HepG2 (cell line): ENCODE results near the gene SMTNL2. TPM values are rescaled to one million over a fixed set of nuclear protein-coding genes. Genes with fewer than 3 reads are reported as not detected.

Source experiments
- ATAC-seq: fragments of 200-7000 bp; cut with Tn5 transposase; 3 replicates; pipeline ENCODE4 v1.9.1; 2020; ENCODE audit warnings: mild to moderate bottlenecking, moderate library complexity
- BruUV-seq: library from RNA; stranded (reverse); fragments of 400-500 nt; replicated peaks from 2 replicates; lab custom pipeline; 2021; lab: Mats Ljungman, UMichigan
- CTCF ChIA-PET: fragments of 300-600 bp; formaldehyde crosslinking; extraction: SDS; loops from one replicate; lab custom pipeline; 2021; ENCODE audit warnings: low total read pairs, inconsistent platforms, low intra/inter-chr PET ratio; lab: Yijun Ruan, JAX
- POLR2A ChIA-PET: fragments of 350-600 bp; sonication (Branson Sonifier 250); formaldehyde crosslinking; loops from one replicate; lab custom pipeline; 2020; ENCODE audit warnings: antibody characterized with exemption, inconsistent platforms; lab: Yijun Ruan, JAX
- DNase-seq: peaks from one replicate; pipeline ENCODE4 v3.0.0-alpha.2; 2015; ENCODE audit warnings: low spot score
- FAIRE-seq: peaks from 3 replicates; lab custom pipeline; 2011; peaks lifted over from hg19 to GRCh38; lab: Jason Lieb, UNC
- H2AFZ ChIP-seq: one replicate; pipeline ENCODE4 v1.6.1; 2011; ENCODE audit warnings: low read length, inconsistent platforms
- H3K27ac ChIP-seq: fragments of 300-600 bp; 3 replicates; pipeline ENCODE4 v1.8.0; 2011; ENCODE audit warnings: mixed run types, mild to moderate bottlenecking, mixed read lengths, low read length, inconsistent platforms; ENCODE audit not compliant: insufficient read depth; ENCODE audit errors: extremely low read length
- H3K27me3 ChIP-seq, 2 experiments: fragments of 200-600 bp in 1 of 2; 2 replicates in 1 of 2; 3 replicates in 1 of 2; pipeline versions ENCODE4 v1.6.0 to v1.8.0; 2011; ENCODE audit warnings: low read length in 2 of 2, mild to moderate bottlenecking in 2 of 2, moderate library complexity in 2 of 2, inconsistent platforms in 1 of 2; ENCODE audit not compliant: insufficient read depth in 2 of 2, control insufficient read depth in 1 of 2
- H3K36me3 ChIP-seq, 2 experiments: fragments of 200-600 bp in 1 of 2; replicated peaks in 1 of 2; 2 replicates in 1 of 2; 3 replicates in 1 of 2; pipeline versions ENCODE4 v1.5.1 to v1.8.0; 2011; ENCODE audit warnings: low read length in 2 of 2, inconsistent platforms in 1 of 2; ENCODE audit not compliant: insufficient read depth in 2 of 2, control insufficient read depth in 1 of 2
- H3K4me1 ChIP-seq: 2 replicates; pipeline ENCODE4 v1.5.1; 2012; ENCODE audit warnings: low read length, inconsistent platforms; ENCODE audit not compliant: insufficient read depth
- H3K4me2 ChIP-seq: 2 replicates; pipeline ENCODE4 v1.6.0; 2011; ENCODE audit warnings: low read depth, low read length, inconsistent platforms
- H3K4me3 ChIP-seq, 3 experiments: fragments of 200-600 bp in 1 of 3; sonication (generic), shearing (Covaris generic) in 1 of 3; replicated peaks in 1 of 3; 2 replicates each; pipeline ENCODE4 v1.5.1; 2011 to 2016; ENCODE audit warnings: low read length in 3 of 3, inconsistent platforms in 2 of 3, low read depth in 2 of 3, mild to moderate bottlenecking in 2 of 3, control low read depth in 1 of 3, mixed read lengths in 1 of 3; ENCODE audit not compliant: insufficient read depth in 1 of 3
- H3K79me2 ChIP-seq: one replicate; pipeline ENCODE4 v1.6.1; 2011; ENCODE audit warnings: low read length, inconsistent platforms; ENCODE audit not compliant: insufficient read depth
- H3K9ac ChIP-seq: 2 replicates; pipeline ENCODE4 v1.6.0; 2011; ENCODE audit warnings: mild to moderate bottlenecking, low read depth, low read length, inconsistent platforms; ENCODE audit not compliant: insufficient read depth
- H3K9me3 ChIP-seq: 2 replicates; pipeline ENCODE4 v1.5.1; 2012; ENCODE audit warnings: mild to moderate bottlenecking, low read length
- H4K20me1 ChIP-seq: 2 replicates; pipeline ENCODE4 v1.6.0; 2011; ENCODE audit warnings: inconsistent platforms, mild to moderate bottlenecking, low read length, moderate library complexity; ENCODE audit not compliant: insufficient read depth
- EED ChIP-seq: sonication (generic); formaldehyde crosslinking; IDR thresholded peaks from 2 replicates; pipeline ENCODE4 v1.5.0; 2020; ENCODE audit warnings: mild to moderate bottlenecking, missing genetic modification reagents
- HNRNPL ChIP-seq: fragments of 200-400 bp; formaldehyde crosslinking; IDR thresholded peaks from 2 replicates; pipeline ENCODE4 v1.6.1; 2017; ENCODE audit warnings: mild to moderate bottlenecking, low read depth, low read length
- NRL ChIP-seq: sonication (generic); formaldehyde crosslinking; IDR thresholded peaks from 2 replicates; pipeline ENCODE4 v1.5.0; 2020; ENCODE audit warnings: missing genetic modification reagents, mild to moderate bottlenecking, moderate library complexity, borderline replicate concordance
- TAF1 ChIP-seq: sonication (generic); formaldehyde crosslinking; IDR thresholded peaks from 2 replicates; pipeline ENCODE4 v1.4.0; 2020; ENCODE audit warnings: missing genetic modification reagents
- ZNF775 ChIP-seq: sonication (generic); formaldehyde crosslinking; IDR thresholded peaks from 2 replicates; pipeline ENCODE4 v1.4.0; 2020; ENCODE audit warnings: missing genetic modification reagents, mild to moderate bottlenecking, moderate library complexity, borderline replicate concordance
- ZNF792 ChIP-seq: IDR thresholded peaks from 2 replicates; pipeline ENCODE4 v1.6.1; 2016
- ZSCAN20 ChIP-seq: sonication (generic); formaldehyde crosslinking; IDR thresholded peaks from 2 replicates; pipeline ENCODE4 v1.4.0; 2020; ENCODE audit warnings: missing genetic modification reagents, mild to moderate bottlenecking, borderline replicate concordance
- whole genome bisulfite sequencing: methylation state at CpG from one replicate; pipeline ENCODE4 v1.1.6; 2017; ENCODE audit warnings: low lambda C conversion rate; 5-methylcytosine and 5-hydroxymethylcytosine counted together
- in situ Hi-C: cut with HindIII; loops from 2 replicates; pipeline ENCODE4 v1.10.0; 2017; ENCODE audit warnings: low pct_unique_long_range_greater_than_20kb; ENCODE audit not compliant: extremely low pct_ligation_motif_present
- intact Hi-C: fragments of 100-400 bp; cut with micrococcal nuclease; formaldehyde crosslinking; loops from one replicate; pipeline ENCODE4 v1.10.0; 2022; ENCODE audit not compliant: unreplicated experiment
- polyA plus RNA-seq, 8 experiments: library from polyadenylated mRNA; depleted of rRNA in 3 of 8; stranded (reverse) in 7 of 8; unstranded in 1 of 8; fragments of >200 nt; fragmentation: Illumina TruSeq in 4 of 8; extraction: Trizol in 4 of 8; gene quantifications; 2 replicates each; pipeline versions ENCODE4 v1.2.1 to v1.2.3, GENCODE V29; 2011 to 2016; ENCODE audit warnings: low read depth in 4 of 8, missing spikeins in 1 of 8, mixed read lengths in 1 of 8; ENCODE audit not compliant: insufficient read depth in 1 of 8
- total RNA-seq, 5 experiments: library from RNA; depleted of rRNA; stranded (reverse); fragments of >200 nt; fragmentation: Illumina TruSeq; extraction: Trizol; gene quantifications; 2 replicates each; pipeline ENCODE4 v1.2.3, GENCODE V29; 2016; ENCODE audit warnings: low read depth in 1 of 5

Gene SMTNL2
- total and polyA plus RNA-seq, 2 of the 13 experiments (the other 11 are each of a cell fraction or from before 2014, with no cell fraction given) = 0.41 to 5.1 TPM

DNA sequence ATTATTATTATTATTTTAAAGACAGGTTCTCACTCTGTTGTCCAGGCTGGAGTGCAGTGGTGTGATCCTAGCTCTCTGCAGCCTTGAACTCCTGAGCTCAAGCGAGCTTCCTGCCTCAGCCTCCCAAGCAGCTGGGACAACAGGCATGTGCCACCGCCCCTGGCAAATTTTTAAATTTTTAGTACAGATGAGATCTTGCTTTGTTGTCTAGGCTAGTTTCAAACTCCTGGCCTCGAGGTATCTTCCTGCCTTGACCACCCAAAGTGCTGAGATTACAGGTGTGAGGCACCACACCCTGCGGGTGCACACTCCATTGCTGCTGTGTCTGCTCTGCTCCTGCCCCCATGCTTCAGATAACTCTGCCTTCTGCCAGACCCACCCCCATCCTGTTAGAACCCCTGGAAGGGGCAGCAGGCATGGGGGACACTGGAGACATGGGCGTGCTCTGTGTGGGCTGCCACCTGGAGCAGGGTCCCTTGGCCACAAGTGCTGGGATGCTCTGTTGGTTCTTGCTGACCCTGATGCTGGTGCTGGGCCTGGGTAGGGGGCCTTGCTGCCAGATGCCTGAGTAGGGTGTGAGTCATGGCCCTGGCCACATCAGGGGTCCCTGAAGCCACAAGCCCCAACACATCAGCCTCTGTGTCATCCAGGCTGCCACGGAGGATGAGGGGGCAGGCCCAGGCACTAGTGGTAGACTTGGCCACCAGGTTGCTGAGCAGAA is 26.5 kb upstream of the SMTNL2 start (continued):
- no peak for TF ChIP-seq ZSCAN20
- TF ChIP-seq TAF1 = no peak
- TF ChIP-seq ZNF792 (CRISPR knock-in tag) = no peak

DNA sequence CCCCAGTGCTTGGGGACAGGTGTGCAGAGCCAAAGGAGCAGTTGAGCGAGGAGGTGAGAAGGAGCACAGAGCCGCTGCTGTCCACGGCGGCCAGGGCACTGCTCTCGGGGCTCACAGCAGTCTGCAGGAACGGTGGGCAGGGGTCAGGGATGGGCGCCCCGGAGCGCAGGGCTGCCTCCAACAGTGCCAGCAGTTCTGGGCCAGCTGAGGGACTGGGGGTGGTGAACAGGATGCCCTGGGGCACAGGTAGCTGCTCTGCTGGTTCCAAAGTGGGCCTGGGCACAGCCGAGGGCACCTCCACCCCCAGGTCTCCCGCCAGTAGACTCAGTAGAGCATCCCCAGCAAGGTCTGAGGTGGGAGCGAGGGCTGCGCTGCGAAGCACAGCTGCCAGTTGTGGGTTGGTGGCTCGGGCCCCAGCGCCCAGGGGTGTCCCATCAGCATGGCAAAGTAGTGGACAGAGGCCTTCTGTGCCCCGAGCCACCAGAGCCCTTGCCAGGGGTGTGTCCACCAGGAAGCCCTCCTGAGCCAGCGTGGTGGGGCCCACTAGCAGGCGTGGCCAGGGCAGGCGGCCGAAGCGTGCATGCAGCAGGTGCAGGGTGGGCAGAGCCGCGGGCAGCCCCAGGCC is 25.9 kb upstream of the SMTNL2 start:
- no peaks in the 10 kb centered on the region for H4K20me1 ChIP-seq
- H3K9ac ChIP-seq = no peak overlapping the region
- FAIRE-seq = no peak
- no peaks in the 10 kb centered on the region for H3K27me3 ChIP-seq
- in situ Hi-C loops = loop anchor here (10.0 kb wide), 1 partner anchor 336 kb away; the partner anchor contains the start of gene C17orf107
- ChIA-PET POLR2A (interaction anchor here (0.7 kb wide), 1 partner anchor 16 kb away, joined by 3 read pairs; no protein-coding TSS in a partner anchor), CTCF (no interaction called here)
- peaks cover 0 to 3% of the 10 kb centered on the region in 2 experiments; a peak in 1 of 5 replicates for H3K36me3 ChIP-seq
- 62% methylated on average over 4 of the region's 24 CpGs for WGBS
- ATAC-seq = no peak
- H3K79me2 ChIP-seq = peaks cover 15% of the 10 kb centered on the region
- intact Hi-C loops = no loop called here
- H3K27ac ChIP-seq = no peak overlapping the region
- no peak for DNase-seq
- peaks cover 62% of the 10 kb centered on the region for H3K4me1 ChIP-seq
- no peak overlapping the region for H2AFZ ChIP-seq
- H3K4me2 ChIP-seq = no peak overlapping the region
- 0 out of 2 replicates have a peak, but pooled peaks have one; percentile 24 for TF ChIP-seq NRL (CRISPR knock-in tag)
- 0 out of 2 replicates have a peak, but pooled peaks have one; percentile 17 for TF ChIP-seq HNRNPL
- no peak for TF ChIP-seq ZNF775 (CRISPR knock-in tag)
- no peak for TF ChIP-seq EED (CRISPR knock-in tag)
- TF ChIP-seq, all 625 proteins: peak for 2
- H3K4me3 ChIP-seq = no peak overlapping the region
- no TSS peak for BruUV-seq
- H3K9me3 ChIP-seq = no peaks in the 10 kb centered on the region
